WTC11 (cell line): ENCODE results near the gene MAP3K10. TPM values are rescaled to one million over a fixed set of nuclear protein-coding genes. Genes with fewer than 3 reads are reported as not detected.

Source experiments
- ATAC-seq: fragments of 200-7000 bp; cut with Tn5 transposase; 2 replicates; pipeline ENCODE4 v1.10.0; 2021; ENCODE audit warnings: mild to moderate bottlenecking, moderate library complexity
- CTCF ChIA-PET: fragments of 300-600 bp; sonication (Branson Sonifier 250); formaldehyde crosslinking; loops from one replicate; lab custom pipeline; 2021; ENCODE audit warnings: antibody characterized with exemption; lab: Charles Lee
- POLR2A ChIA-PET: fragments of 350-600 bp; sonication (Branson Sonifier 250); formaldehyde crosslinking; loops from one replicate; lab custom pipeline; 2021; ENCODE audit warnings: antibody characterized with exemption; lab: Charles Lee
- DNase-seq: peaks from one replicate; pipeline ENCODE4 v3.0.0; 2021; ENCODE audit warnings: low spot score
- H3K27ac Mint-ChIP-seq: 2 replicates; pipeline ENCODE4 v1.8.0; 2021; ENCODE audit warnings: mixed read lengths
- H3K27me3 Mint-ChIP-seq: 2 replicates; pipeline ENCODE4 v1.8.0; 2021; ENCODE audit warnings: low read depth, mild to moderate bottlenecking, moderate library complexity, mixed read lengths
- H3K36me3 Mint-ChIP-seq: 2 replicates; pipeline ENCODE4 v1.8.0; 2021; ENCODE audit warnings: mixed read lengths
- H3K4me1 Mint-ChIP-seq: 2 replicates; pipeline ENCODE4 v1.8.0; 2022; ENCODE audit warnings: mixed read lengths
- H3K4me3 Mint-ChIP-seq: 2 replicates; pipeline ENCODE4 v1.8.0; 2021; ENCODE audit warnings: mild to moderate bottlenecking, moderate library complexity, mixed read lengths
- H3K9me3 Mint-ChIP-seq: 2 replicates; pipeline ENCODE4 v1.8.0; 2021; ENCODE audit warnings: mixed read lengths
- E2F5 ChIP-seq: sonication (generic); formaldehyde crosslinking; IDR thresholded peaks from 2 replicates; pipeline ENCODE4 v1.8.1; 2022; ENCODE audit warnings: mild to moderate bottlenecking, moderate library complexity, missing genetic modification reagents
- ELF4 ChIP-seq: sonication (generic); formaldehyde crosslinking; IDR thresholded peaks from 2 replicates; pipeline ENCODE4 v1.8.1; 2022; ENCODE audit warnings: low read depth, mild to moderate bottlenecking, moderate library complexity, missing genetic modification reagents
- FOXK1 ChIP-seq: sonication (generic); formaldehyde crosslinking; IDR thresholded peaks from 2 replicates; pipeline ENCODE4 v1.8.0; 2022; ENCODE audit warnings: mild to moderate bottlenecking, moderate library complexity, missing genetic modification reagents
- FOXP1 ChIP-seq: sonication (generic); formaldehyde crosslinking; IDR thresholded peaks from 2 replicates; pipeline ENCODE4 v1.8.0; 2022; ENCODE audit warnings: missing genetic modification reagents, mild to moderate bottlenecking, moderate library complexity, borderline replicate concordance
- HMGA2 ChIP-seq: fragments of 250-450 bp; sonication (Bioruptor Pico); IDR thresholded peaks from 2 replicates; pipeline ENCODE4 v1.4.0; 2021; ENCODE audit warnings: mild to moderate bottlenecking, moderate library complexity
- JAZF1 ChIP-seq: fragments of 250-450 bp; sonication (Bioruptor Pico); IDR thresholded peaks from 2 replicates; pipeline ENCODE4 v1.9.0; 2021; ENCODE audit warnings: moderate library complexity, mild to moderate bottlenecking, inconsistent platforms
- JUN ChIP-seq: sonication (generic); formaldehyde crosslinking; IDR thresholded peaks from 2 replicates; pipeline ENCODE4 v1.8.0; 2023; ENCODE audit warnings: mild to moderate bottlenecking, missing genetic modification reagents
- NR2C2 ChIP-seq: sonication (generic); formaldehyde crosslinking; IDR thresholded peaks from 2 replicates; pipeline ENCODE4 v1.8.0; 2022; ENCODE audit warnings: mild to moderate bottlenecking, missing genetic modification reagents
- PREB ChIP-seq: sonication (generic); formaldehyde crosslinking; IDR thresholded peaks from 2 replicates; pipeline ENCODE4 v1.8.1; 2022; ENCODE audit warnings: mild to moderate bottlenecking, missing genetic modification reagents, moderate library complexity, borderline replicate concordance
- SP1 ChIP-seq: sonication (generic); formaldehyde crosslinking; conservative IDR thresholded peaks from 2 replicates; pipeline ENCODE4 v1.8.1; 2022; ENCODE audit warnings: missing genetic modification reagents
- ZNF281 ChIP-seq: sonication (generic); formaldehyde crosslinking; IDR thresholded peaks from 2 replicates; pipeline ENCODE4 v1.8.0; 2023; ENCODE audit warnings: mild to moderate bottlenecking, missing genetic modification reagents
- ZNF416 ChIP-seq: fragments of 250-450 bp; sonication (Bioruptor Pico); IDR thresholded peaks from 2 replicates; pipeline ENCODE4 v1.9.0; 2021; ENCODE audit warnings: mild to moderate bottlenecking, inconsistent platforms
- ZNF671 ChIP-seq: fragments of 250-450 bp; sonication (Bioruptor Pico); IDR thresholded peaks from 2 replicates; pipeline ENCODE4 v1.8.0; 2021; ENCODE audit warnings: mild to moderate bottlenecking
- total RNA-seq: library from RNA; stranded (reverse); gene quantifications from 3 replicates; pipeline ENCODE4 v1.2.3, GENCODE V29; 2021
- TF ChIP-seq, protein P1 (sequence below): fragments of 250-450 bp; sonication (Bioruptor Pico); IDR thresholded peaks from 2 replicates; pipeline ENCODE4 v1.9.0; 2021; ENCODE audit warnings: mild to moderate bottlenecking, borderline replicate concordance
- TF ChIP-seq, protein P2 (sequence below): sonication (generic); formaldehyde crosslinking; IDR thresholded peaks from 2 replicates; pipeline ENCODE4 v1.8.1; 2023; ENCODE audit warnings: mild to moderate bottlenecking, missing genetic modification reagents, moderate library complexity
- TF ChIP-seq, protein P3 (sequence below): sonication (generic); formaldehyde crosslinking; IDR thresholded peaks from 2 replicates; pipeline ENCODE4 v1.8.0; 2022; ENCODE audit warnings: missing genetic modification reagents

Gene MAP3K10
- total RNA-seq, 1 experiment from 2014 or later: 23.5 TPM

- Mint-ChIP-seq H3K9me3 (no peaks in the 10 kb centered on the region), H3K27ac (peak overlapping the region; percentile 82), H3K27me3 (no peaks in the 10 kb centered on the region)
- no peak for TF ChIP-seq ELF4 (CRISPR knock-in tag)
- no peak for TF ChIP-seq PREB (CRISPR knock-in tag)
- TF ChIP-seq NR2C2 (CRISPR knock-in tag): no peak
- TF ChIP-seq ZNF416 (CRISPR knock-in tag): no peak
- TF ChIP-seq HMGA2 (CRISPR knock-in tag): no peak
- TF ChIP-seq, protein P1, sequence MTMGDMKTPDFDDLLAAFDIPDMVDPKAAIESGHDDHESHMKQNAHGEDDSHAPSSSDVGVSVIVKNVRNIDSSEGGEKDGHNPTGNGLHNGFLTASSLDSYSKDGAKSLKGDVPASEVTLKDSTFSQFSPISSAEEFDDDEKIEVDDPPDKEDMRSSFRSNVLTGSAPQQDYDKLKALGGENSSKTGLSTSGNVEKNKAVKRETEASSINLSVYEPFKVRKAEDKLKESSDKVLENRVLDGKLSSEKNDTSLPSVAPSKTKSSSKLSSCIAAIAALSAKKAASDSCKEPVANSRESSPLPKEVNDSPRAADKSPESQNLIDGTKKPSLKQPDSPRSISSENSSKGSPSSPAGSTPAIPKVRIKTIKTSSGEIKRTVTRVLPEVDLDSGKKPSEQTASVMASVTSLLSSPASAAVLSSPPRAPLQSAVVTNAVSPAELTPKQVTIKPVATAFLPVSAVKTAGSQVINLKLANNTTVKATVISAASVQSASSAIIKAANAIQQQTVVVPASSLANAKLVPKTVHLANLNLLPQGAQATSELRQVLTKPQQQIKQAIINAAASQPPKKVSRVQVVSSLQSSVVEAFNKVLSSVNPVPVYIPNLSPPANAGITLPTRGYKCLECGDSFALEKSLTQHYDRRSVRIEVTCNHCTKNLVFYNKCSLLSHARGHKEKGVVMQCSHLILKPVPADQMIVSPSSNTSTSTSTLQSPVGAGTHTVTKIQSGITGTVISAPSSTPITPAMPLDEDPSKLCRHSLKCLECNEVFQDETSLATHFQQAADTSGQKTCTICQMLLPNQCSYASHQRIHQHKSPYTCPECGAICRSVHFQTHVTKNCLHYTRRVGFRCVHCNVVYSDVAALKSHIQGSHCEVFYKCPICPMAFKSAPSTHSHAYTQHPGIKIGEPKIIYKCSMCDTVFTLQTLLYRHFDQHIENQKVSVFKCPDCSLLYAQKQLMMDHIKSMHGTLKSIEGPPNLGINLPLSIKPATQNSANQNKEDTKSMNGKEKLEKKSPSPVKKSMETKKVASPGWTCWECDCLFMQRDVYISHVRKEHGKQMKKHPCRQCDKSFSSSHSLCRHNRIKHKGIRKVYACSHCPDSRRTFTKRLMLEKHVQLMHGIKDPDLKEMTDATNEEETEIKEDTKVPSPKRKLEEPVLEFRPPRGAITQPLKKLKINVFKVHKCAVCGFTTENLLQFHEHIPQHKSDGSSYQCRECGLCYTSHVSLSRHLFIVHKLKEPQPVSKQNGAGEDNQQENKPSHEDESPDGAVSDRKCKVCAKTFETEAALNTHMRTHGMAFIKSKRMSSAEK (CRISPR knock-in tag): no peak
- no peak for TF ChIP-seq JUN (CRISPR knock-in tag)
- TF ChIP-seq, protein P2, sequence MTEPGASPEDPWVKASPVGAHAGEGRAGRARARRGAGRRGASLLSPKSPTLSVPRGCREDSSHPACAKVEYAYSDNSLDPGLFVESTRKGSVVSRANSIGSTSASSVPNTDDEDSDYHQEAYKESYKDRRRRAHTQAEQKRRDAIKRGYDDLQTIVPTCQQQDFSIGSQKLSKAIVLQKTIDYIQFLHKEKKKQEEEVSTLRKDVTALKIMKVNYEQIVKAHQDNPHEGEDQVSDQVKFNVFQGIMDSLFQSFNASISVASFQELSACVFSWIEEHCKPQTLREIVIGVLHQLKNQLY (CRISPR knock-in tag): no peak
- no peak for TF ChIP-seq E2F5 (CRISPR knock-in tag)
- no peak for TF ChIP-seq JAZF1 (CRISPR knock-in tag)
- TF ChIP-seq SP1 (CRISPR knock-in tag): no peak
- TF ChIP-seq ZNF281: no peak
- TF ChIP-seq, protein P3, sequence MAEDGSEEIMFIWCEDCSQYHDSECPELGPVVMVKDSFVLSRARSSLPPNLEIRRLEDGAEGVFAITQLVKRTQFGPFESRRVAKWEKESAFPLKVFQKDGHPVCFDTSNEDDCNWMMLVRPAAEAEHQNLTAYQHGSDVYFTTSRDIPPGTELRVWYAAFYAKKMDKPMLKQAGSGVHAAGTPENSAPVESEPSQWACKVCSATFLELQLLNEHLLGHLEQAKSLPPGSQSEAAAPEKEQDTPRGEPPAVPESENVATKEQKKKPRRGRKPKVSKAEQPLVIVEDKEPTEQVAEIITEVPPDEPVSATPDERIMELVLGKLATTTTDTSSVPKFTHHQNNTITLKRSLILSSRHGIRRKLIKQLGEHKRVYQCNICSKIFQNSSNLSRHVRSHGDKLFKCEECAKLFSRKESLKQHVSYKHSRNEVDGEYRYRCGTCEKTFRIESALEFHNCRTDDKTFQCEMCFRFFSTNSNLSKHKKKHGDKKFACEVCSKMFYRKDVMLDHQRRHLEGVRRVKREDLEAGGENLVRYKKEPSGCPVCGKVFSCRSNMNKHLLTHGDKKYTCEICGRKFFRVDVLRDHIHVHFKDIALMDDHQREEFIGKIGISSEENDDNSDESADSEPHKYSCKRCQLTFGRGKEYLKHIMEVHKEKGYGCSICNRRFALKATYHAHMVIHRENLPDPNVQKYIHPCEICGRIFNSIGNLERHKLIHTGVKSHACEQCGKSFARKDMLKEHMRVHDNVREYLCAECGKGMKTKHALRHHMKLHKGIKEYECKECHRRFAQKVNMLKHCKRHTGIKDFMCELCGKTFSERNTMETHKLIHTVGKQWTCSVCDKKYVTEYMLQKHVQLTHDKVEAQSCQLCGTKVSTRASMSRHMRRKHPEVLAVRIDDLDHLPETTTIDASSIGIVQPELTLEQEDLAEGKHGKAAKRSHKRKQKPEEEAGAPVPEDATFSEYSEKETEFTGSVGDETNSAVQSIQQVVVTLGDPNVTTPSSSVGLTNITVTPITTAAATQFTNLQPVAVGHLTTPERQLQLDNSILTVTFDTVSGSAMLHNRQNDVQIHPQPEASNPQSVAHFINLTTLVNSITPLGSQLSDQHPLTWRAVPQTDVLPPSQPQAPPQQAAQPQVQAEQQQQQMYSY (CRISPR knock-in tag): no peak
- no peak for TF ChIP-seq FOXK1 (CRISPR knock-in tag)
- no peak for TF ChIP-seq ZNF671 (CRISPR knock-in tag)
- no peak for TF ChIP-seq FOXP1
- TF ChIP-seq, all 79 proteins: peak for 0
- Mint-ChIP-seq H3K36me3 (peaks cover 23% of the 10 kb centered on the region), H3K4me1 (peaks cover 16% of the 10 kb centered on the region), H3K4me3 (no peak overlapping the region)
- POLR2A ChIA-PET: no interaction called here
- CTCF ChIA-PET: interaction anchor here (0.6 to 1.8 kb wide), 16 partner anchors 10 to 460 kb away, joined by 3 to 20 read pairs (median 4); partner anchors contain the start of genes C19orf47, PLD3 and TTC9B
- peak; percentile 92 for ATAC-seq
- DNase-seq: no peak
Observed at GRCh38 chr19:40252395-40252794, 61.2 kb downstream of the MAP3K10 start.
